HL-60/S4 (cell line): Measurements from ENCODE around the gene UNG.
"Not testable (repeated sequence)": the region's sequence is repeated elsewhere in the genome, so short reads cannot be mapped to it uniquely, and the experiment has no call there.

ENCODE experiments used
- in situ Hi-C: fragments of 300-500 bp; cut with MboI; formaldehyde crosslinking; loops from 2 replicates; pipeline ENCODE4 v1.14.3; 2022; ENCODE audit warnings: low sequenced_read_pairs

Gene UNG

DNA sequence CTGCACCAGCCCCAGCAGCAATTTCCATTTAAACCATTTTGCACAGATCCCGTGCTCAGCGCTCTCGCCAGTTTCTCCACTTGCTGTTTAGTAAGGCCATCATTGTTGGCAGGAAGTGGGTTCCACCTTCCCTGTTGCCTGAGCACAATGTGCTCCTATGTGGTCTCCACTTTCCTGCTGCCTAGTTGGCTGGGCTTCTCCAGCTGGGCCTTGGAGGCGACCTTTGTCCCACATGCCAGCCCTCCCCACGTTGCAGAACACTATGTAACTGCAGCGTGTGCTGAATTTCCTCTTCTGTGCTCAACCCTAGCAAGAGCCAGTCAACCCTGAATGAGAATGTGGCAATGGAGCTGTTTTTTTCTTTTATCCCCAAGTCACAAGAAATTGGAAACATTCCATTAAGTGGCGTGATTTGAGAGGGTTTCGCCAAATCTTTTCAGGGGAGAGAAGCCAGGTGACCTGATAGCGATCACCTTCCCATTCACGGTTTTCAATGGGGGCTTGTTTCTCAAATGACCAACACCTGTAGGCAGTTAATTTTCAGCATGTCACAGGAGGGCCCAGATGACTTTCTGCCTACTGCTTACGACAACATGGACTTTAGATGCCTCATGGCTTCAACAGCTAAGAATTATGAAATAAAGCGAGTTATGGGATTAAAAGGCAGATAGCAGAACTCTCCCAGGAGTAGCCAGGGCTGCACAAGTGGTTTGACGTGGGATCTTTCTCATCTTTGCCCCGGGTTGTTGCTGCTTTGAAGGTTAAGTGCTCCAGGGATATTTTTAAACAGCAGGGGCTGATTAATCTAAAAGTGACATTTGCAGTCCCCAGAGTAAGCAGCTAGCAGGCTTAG lies 18.6 kb downstream of the UNG start, which contains the start of gene ACACB:
ACACB (plus strand) TSS at position 830 of the 853 bp plus-strand sequence. CDS start 22,819 bp downstream, outside the sequence.
- in situ Hi-C loops, result loop anchor here (25.0 kb wide), 1 partner anchor 271 kb away; no protein-coding TSS in a partner anchor

- in situ Hi-C loops, result loop anchor here (25.0 kb wide), 1 partner anchor 271 kb away; no protein-coding TSS in a partner anchor
Measured at GRCh38 chr12:109116611-109116949, 19.2 kb downstream of the UNG start.

DNA sequence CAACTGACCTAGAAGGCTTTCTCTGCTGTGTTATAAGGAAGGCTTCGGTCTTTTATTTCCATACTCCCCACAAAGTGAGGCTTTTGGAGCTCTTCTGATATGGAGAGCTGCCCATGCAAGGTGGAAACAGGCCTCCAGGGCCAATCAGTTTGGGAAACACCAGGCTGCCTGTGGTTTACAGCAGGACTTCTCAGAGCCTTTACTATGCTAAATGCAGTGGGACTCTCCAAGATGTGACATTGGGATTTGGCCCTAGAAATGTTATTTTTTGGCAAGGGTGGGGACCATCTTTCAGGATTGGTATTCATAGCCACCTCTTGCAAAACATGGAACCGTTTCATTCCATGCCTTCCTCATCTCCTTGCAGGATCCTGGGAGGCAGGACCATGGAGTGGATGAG lies 22.7 kb downstream of the UNG start:
- in situ Hi-C loops, result loop anchor here (25.0 kb wide), 1 partner anchor 267 kb away; no protein-coding TSS in a partner anchor

GRCh38 chr12:109120557-109120956 lies 23.2 kb downstream of the UNG start:
- in situ Hi-C loops, result loop anchor here (25.0 kb wide), 1 partner anchor 267 kb away; no protein-coding TSS in a partner anchor

DNA sequence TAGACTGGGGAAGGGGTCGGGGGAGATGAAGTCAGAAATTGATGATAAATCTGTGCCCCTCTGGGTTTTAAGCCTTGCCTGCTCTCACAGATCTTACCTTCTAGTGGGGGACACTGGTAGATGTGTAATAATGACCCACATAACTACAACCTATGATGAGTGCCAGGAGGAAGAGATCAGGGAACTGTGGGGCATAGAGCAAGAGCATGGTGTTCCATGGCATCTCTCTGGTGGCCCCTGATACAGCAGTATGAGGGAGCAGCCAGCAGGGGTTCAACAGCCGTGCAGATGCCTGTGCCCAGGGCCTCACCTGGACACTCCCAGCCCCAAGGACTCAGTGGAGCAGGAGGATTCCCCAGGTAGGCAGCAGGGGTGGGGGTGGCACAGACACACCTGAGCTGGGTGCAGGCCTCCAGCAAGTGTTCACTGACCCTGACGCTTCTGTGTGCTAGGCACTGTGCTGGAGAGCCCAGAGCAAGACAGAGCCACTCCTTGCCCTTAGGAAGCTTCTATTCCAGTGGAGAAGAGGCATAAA lies 24.0 kb downstream of the UNG start:
- in situ Hi-C loops, result loop anchor here (25.0 kb wide), 1 partner anchor 266 kb away; no protein-coding TSS in a partner anchor

GRCh38 chr12:109124878-109125648 lies 27.7 kb downstream of the UNG start:
- in situ Hi-C loops, result loop anchor here (25.0 kb wide), 1 partner anchor 262 kb away; no protein-coding TSS in a partner anchor

GRCh38 chr12:109125791-109126190 lies 28.4 kb downstream of the UNG start:
- in situ Hi-C loops, result no loop called here

DNA sequence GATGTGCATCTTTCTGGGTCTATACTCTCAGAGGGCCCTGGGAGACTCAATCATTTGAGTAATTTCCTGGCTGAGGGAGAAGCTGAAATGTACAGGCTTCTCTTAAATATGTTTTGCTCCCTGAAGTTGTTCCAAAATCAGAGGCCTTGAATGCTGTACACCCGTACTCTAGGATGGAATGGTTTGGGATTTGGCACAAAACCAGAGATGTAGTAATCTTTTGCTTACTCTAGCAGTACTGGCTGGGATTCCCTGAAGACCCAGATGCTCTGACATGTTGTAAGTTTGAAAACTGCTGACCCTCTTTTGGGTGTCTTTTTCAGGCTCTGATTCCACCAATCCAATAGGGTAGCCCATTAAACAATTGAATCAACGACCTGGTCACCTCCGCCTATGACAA lies 29.4 kb downstream of the UNG start:
- in situ Hi-C loops, result no loop called here

- in situ Hi-C loops, result no loop called here
Measured at GRCh38 chr12:109127533-109128242, 30.3 kb downstream of the UNG start.

- in situ Hi-C loops, result no loop called here
Measured at GRCh38 chr12:109130297-109131153, 33.1 kb downstream of the UNG start.

DNA sequence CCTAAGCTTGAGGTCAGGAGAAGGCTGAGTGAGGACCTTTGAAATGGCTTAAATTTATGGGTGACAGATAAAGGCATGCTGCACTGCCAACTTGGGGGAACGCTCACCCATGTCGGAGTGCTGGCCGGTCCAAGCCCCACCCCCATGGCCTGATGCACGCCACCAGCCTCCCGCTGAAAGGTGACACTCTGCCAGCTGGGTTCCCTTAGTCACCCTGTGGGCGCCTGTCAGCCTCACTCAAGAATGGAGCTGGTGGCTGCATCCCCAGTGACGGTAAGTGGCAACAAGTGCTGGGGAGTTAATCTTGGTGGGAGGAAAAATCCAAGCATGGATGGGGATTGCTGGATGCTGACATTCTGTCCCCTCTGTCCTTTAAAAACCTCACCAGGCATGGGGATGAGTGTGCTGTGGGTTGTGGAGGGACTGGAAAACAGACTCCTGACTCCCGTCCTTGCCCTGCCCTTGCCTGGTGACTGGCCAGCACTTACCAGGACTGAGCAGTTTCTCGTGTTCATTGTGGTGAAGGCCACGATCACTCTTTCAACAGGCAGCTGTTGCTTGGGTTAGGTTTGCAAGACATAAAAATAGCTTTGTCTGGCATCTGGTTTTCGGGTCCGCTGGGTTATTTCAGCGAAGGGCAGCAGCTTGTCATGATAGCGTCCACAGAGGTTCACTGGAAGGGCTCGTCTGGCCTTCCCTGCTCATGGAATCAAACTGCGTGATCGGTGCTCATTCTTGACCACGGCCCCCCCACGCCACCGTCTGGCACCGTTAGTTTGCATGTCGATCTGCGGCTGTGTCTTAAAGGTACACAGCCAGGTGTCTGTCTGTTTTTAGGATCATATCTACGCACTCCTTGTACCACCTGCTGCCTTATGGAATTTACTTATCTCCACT lies 34.0 kb downstream of the UNG start:
- in situ Hi-C loops, result no loop called here

GRCh38 chr12:109134186-109134917 lies 37.0 kb downstream of the UNG start:
- in situ Hi-C loops, result no loop called here

DNA sequence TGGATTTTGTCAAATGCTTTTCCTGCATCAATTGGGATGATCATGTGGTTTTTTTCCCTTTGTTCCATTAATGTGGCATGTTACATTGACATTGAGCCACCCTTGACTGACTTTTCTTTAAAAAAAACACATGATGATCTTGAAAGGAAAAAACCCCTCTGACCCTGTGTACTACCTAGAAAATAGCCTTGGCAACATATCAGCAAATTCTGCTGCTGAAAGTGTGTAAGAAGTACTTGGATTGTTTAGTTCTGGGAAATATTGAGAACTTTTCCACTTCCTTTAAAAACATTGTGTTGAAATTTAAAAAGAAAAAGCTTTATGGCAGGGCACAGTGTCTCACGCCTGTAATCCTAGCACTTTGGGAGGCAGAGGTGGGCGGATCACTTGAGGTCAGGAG lies 39.7 kb downstream of the UNG start:
- in situ Hi-C loops, result no loop called here

DNA sequence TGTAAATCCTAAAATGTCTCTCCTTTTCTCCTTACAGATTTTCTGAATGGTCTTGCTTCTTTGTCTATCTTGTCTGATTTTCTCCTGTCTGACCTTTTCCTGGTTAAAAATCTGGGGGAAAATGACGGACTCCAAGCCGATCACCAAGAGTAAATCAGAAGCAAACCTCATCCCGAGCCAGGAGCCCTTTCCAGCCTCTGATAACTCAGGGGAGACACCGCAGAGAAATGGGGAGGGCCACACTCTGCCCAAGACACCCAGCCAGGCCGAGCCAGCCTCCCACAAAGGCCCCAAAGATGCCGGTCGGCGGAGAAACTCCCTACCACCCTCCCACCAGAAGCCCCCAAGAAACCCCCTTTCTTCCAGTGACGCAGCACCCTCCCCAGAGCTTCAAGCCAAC lies 42.0 kb downstream of the UNG start:
- in situ Hi-C loops, result no loop called here

GRCh38 chr12:109139791-109140190 lies 42.4 kb downstream of the UNG start:
- in situ Hi-C loops, result no loop called here

- in situ Hi-C loops, result no loop called here
Measured at GRCh38 chr12:109140560-109140959, 43.2 kb downstream of the UNG start.

DNA sequence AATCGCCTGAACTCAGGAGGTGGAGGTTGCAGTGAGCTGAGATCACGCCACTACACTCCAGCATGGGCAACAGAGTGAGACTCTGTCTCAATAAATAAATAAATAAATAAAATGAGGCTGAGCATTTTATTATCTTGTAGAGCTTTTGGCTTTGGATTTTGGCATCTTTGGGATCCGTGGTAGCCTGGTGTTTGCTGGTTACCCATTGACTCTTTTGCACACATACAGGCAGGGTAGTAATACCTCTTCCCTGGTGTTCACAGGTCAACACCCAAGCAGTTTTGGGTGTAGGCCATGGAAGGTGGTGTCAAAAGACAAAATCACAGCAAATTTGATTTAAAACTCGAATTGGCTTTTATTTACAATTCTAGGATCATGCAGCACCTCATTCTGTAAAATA lies 46.8 kb downstream of the UNG start:
- in situ Hi-C loops, result no loop called here

DNA sequence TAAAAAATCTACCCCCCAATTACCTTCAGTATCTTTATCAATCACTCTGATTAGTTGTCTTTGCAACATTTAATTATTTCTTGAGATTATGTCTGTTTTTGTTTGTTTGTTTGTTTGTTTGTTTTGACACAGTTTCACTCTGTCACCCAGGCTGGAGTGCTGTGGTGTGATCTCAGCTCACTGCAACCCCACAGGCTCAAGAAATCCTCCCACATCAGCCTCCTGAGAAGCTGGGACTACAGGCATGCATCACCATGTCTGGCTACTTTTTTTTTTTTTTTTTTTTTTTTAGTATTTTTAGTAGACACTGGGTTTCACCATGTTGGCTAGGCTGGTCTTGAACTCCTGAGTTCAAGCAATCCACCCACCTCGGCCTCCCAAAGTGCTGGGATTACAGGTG lies 49.7 kb downstream of the UNG start:
- in situ Hi-C loops, result not testable (repeated sequence)
